ENCODE data around the gene RASGRP1.

RASGRP1 gene

GRCh38 chr15:38520035-38520434 lies 44.6 kb downstream of the RASGRP1 start:
- TF ChIP-seq, protein P1, sequence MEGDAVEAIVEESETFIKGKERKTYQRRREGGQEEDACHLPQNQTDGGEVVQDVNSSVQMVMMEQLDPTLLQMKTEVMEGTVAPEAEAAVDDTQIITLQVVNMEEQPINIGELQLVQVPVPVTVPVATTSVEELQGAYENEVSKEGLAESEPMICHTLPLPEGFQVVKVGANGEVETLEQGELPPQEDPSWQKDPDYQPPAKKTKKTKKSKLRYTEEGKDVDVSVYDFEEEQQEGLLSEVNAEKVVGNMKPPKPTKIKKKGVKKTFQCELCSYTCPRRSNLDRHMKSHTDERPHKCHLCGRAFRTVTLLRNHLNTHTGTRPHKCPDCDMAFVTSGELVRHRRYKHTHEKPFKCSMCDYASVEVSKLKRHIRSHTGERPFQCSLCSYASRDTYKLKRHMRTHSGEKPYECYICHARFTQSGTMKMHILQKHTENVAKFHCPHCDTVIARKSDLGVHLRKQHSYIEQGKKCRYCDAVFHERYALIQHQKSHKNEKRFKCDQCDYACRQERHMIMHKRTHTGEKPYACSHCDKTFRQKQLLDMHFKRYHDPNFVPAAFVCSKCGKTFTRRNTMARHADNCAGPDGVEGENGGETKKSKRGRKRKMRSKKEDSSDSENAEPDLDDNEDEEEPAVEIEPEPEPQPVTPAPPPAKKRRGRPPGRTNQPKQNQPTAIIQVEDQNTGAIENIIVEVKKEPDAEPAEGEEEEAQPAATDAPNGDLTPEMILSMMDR (IDR thresholded peaks at IDR 0.05) = no peak
- no peak for TF ChIP-seq ZFX (IDR thresholded peaks at IDR 0.05; ENCODE audit: borderline replicate concordance)

DNA sequence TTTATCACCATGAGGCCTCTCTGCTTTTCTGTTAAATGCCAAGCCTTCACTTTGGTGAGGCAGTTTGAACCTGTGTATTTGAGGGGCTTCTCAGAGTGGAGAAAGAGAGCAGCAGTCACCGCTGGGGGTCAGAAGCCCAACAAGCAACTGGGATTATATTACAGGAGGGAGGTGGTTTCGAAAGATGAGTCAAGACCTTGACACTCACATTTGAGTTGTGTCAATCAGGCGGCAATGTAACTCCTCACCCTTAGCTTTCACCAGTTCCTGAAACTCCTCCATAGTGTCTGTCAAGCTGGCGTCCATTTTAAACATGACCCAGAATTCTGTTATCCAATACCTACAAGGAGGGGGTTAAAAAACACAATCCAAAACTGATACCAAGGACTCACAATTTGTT lies 46.5 kb downstream of the RASGRP1 start:
- TF ChIP-seq ZFX (IDR thresholded peaks at IDR 0.05; ENCODE audit: borderline replicate concordance) = no peak
- TF ChIP-seq, protein P1 (IDR thresholded peaks at IDR 0.05) = no peak
- no peak overlapping the region for H3K27ac ChIP-seq

More at GRCh38 chr15:38520035-38520434, 44.6 kb downstream of the RASGRP1 start:
- no peak overlapping the region for H3K27ac ChIP-seq

DNA sequence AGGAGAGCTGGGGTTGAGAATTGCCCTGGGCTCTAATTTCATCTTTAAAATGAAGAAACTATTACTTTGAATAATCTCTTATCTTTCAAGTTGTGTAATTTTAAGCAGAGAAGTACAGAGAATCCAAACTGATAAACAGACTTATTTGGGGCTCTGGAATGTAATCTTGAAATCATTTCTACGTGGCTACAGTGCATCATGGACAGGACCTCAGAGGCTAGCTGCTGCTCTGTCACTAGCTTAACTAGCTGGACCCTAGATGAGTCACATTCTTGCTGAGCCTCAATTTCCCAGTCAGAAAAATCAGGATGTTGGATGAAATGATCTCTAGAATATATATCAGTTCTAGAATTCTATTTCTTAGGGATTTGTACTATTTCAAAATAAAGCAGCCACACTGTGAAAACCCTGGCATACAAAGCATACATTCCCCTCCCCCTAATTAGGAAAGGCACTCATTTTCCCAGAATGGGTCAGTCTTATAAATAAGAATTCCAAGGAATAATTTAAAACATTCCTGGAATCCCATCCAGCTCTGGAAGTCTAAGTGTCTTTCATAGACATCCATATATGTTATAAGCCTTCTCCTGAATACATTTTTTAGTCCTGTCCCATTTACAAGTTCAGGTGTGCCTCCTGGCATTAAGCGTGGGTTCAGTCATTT lies 47.2 kb downstream of the RASGRP1 start:
- TF ChIP-seq, protein P1 (IDR thresholded peaks at IDR 0.05) = no peak
- no peak for TF ChIP-seq ZFX (IDR thresholded peaks at IDR 0.05; ENCODE audit: borderline replicate concordance)
- no peak overlapping the region for H3K27ac ChIP-seq

- TF ChIP-seq, protein P1 (IDR thresholded peaks at IDR 0.05) = no peak
- no peak for TF ChIP-seq ZFX (IDR thresholded peaks at IDR 0.05; ENCODE audit: borderline replicate concordance)
These were observed 48.0 kb downstream of the RASGRP1 start for GRCh38 chr15:38516626-38517025.

DNA sequence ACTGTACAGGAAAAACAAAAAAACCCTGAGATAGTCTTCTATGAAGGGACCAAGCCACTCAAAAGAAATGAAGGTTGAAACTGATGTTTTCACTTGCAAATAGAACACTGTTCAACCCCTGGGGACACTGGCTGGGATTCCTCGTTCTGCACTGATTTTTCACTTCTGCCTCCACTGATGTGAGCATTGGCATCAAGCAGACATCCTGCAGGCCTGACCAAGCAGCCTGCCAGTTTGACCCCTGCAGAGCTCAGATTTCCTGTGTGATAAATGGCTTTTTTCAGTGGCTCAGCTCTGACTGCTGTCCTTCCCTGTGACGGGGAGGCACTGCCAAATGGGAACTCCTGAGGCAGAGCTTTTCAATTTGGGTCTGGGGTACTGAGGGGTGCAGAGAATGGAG lies 50.0 kb downstream of the RASGRP1 start:
- no peak overlapping the region for H3K27ac ChIP-seq
- TF ChIP-seq, protein P1 (IDR thresholded peaks at IDR 0.05) = no peak
- no peak for TF ChIP-seq ZFX (IDR thresholded peaks at IDR 0.05; ENCODE audit: borderline replicate concordance)

More at GRCh38 chr15:38516626-38517025, 48.0 kb downstream of the RASGRP1 start:
- H3K27ac ChIP-seq = no peak overlapping the region

- H3K27ac ChIP-seq = no peak overlapping the region
- TF ChIP-seq ZFX (IDR thresholded peaks at IDR 0.05; ENCODE audit: borderline replicate concordance) = no peak
- TF ChIP-seq, protein P1 (IDR thresholded peaks at IDR 0.05) = no peak
These were observed 51.7 kb downstream of the RASGRP1 start for GRCh38 chr15:38512901-38513300.

DNA sequence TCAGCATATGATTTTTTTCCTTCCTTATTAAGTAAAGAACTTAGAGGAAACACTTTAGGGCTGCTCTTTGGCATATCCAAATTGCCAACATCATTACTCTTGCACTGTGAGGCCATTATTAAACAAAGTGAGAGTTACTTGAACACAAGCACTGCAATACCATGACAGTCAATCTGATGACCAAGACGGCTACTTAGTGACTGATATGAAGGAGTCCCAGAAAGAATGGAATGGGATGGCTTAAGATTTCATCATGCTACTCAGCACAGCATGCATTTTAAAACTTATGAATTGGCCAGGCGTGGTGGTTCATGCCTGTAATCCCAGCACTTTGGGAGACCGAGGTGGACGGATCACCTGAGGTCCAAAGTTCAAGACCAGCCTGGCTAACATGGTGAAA lies 55.5 kb downstream of the RASGRP1 start:
- no peak overlapping the region for H3K27ac ChIP-seq
- TF ChIP-seq ZFX (IDR thresholded peaks at IDR 0.05; ENCODE audit: borderline replicate concordance) = no peak
- TF ChIP-seq, protein P1 (IDR thresholded peaks at IDR 0.05) = no peak

Measured in 22Rv1 (cell line).